GM23338 (cell line): ENCODE measurements around the gene VPS8. TPM values are rescaled to one million over a fixed set of nuclear protein-coding genes. Genes with fewer than 3 reads are reported as not detected.

Experiments used
- ATAC-seq: fragments of 200-7000 bp; cut with Tn5 transposase; 3 replicates; pipeline ENCODE4 v1.9.1; 2020
- DNase-seq: peaks from one replicate; pipeline ENCODE4 v3.0.0-alpha.2; 2015; ENCODE audit warnings: low spot score
- H2AFZ ChIP-seq: fragments of 200-600 bp; sonication (generic); 2 replicates; pipeline ENCODE4 v1.8.0; 2016; ENCODE audit warnings: antibody characterized with exemption, mild to moderate bottlenecking, moderate library complexity
- H3F3A ChIP-seq: fragments of 200-600 bp; sonication (generic); replicated peaks from 2 replicates; pipeline ENCODE4 v1.8.0; 2017; ENCODE audit warnings: antibody characterized with exemption, mixed run types, low read depth
- H3K27ac ChIP-seq: fragments of 200-600 bp; sonication (generic); 2 replicates; pipeline ENCODE4 v1.6.1; 2016; ENCODE audit warnings: low read depth
- H3K27me3 ChIP-seq: fragments of 200-600 bp; sonication (generic); 2 replicates; pipeline ENCODE4 v1.8.0; 2016; ENCODE audit warnings: mild to moderate bottlenecking, mixed run types, moderate library complexity; ENCODE audit not compliant: insufficient read depth
- H3K36me3 ChIP-seq: fragments of 200-600 bp; sonication (generic); 2 replicates; pipeline ENCODE4 v1.8.0; 2016; ENCODE audit warnings: mild to moderate bottlenecking; ENCODE audit not compliant: insufficient read depth
- H3K4me1 ChIP-seq: fragments of 200-600 bp; sonication (generic); 2 replicates; pipeline ENCODE4 v1.8.0; 2016; ENCODE audit warnings: mild to moderate bottlenecking, moderate library complexity; ENCODE audit not compliant: insufficient read depth
- H3K4me2 ChIP-seq: fragments of 200-600 bp; sonication (generic); 2 replicates; pipeline ENCODE4 v1.7.1; 2017; ENCODE audit warnings: mixed run types
- H3K4me3 ChIP-seq: fragments of 200-600 bp; sonication (generic); 2 replicates; pipeline ENCODE4 v1.6.1; 2016; ENCODE audit warnings: mixed run types
- H3K79me2 ChIP-seq: fragments of 200-600 bp; sonication (generic); replicated peaks from 2 replicates; pipeline ENCODE4 v1.8.0; 2017; ENCODE audit warnings: mild to moderate bottlenecking; ENCODE audit not compliant: insufficient read depth
- H3K9me2 ChIP-seq: fragments of 200-600 bp; sonication (generic); 2 replicates; pipeline ENCODE4 v1.8.0; 2017; ENCODE audit not compliant: insufficient read depth
- H4K20me1 ChIP-seq: fragments of 200-600 bp; sonication (generic); replicated peaks from 2 replicates; pipeline ENCODE4 v1.8.0; 2017; ENCODE audit warnings: mild to moderate bottlenecking; ENCODE audit not compliant: insufficient read depth
- H3K27ac Mint-ChIP-seq: 2 replicates; pipeline ENCODE4 v1.8.0; 2020; ENCODE audit warnings: inconsistent platforms, mild to moderate bottlenecking, moderate library complexity, mixed read lengths
- H3K27me3 Mint-ChIP-seq: 3 replicates; pipeline ENCODE4 v1.8.0; 2022; ENCODE audit warnings: low read depth, mild to moderate bottlenecking, moderate library complexity, mixed read lengths, inconsistent platforms; ENCODE audit not compliant: insufficient read depth, poor library complexity
- H3K36me3 Mint-ChIP-seq: 3 replicates; pipeline ENCODE4 v1.8.0; 2021; ENCODE audit warnings: low read depth, mild to moderate bottlenecking, inconsistent platforms, moderate library complexity, mixed read lengths
- H3K4me1 Mint-ChIP-seq: 3 replicates; pipeline ENCODE4 v1.8.0; 2020; ENCODE audit warnings: mild to moderate bottlenecking, inconsistent platforms, mixed read lengths
- H3K4me3 Mint-ChIP-seq: 3 replicates; pipeline ENCODE4 v1.8.0; 2021; ENCODE audit warnings: moderate library complexity, mild to moderate bottlenecking, inconsistent platforms, mixed read lengths
- H3K9me3 Mint-ChIP-seq: 3 replicates; pipeline ENCODE4 v1.8.0; 2020; ENCODE audit warnings: moderate library complexity, mild to moderate bottlenecking, inconsistent platforms, mixed read lengths
- CREB1 ChIP-seq: fragments of 250-450 bp; sonication (Bioruptor Pico); IDR thresholded peaks from 2 replicates; pipeline ENCODE4 v1.5.0; 2020; ENCODE audit warnings: low read depth, mild to moderate bottlenecking, moderate library complexity
- CTCF ChIP-seq, 2 experiments: fragments of 200-600 bp in 1 of 2; sonication (generic) in 1 of 2; conservative IDR thresholded peaks; 2 replicates each; pipeline versions ENCODE4 v1.5.1 to v1.6.1; 2016 to 2017; ENCODE audit warnings: antibody characterized with exemption in 2 of 2, low read depth in 2 of 2, mild to moderate bottlenecking in 2 of 2, moderate library complexity in 1 of 2
- ETS1 ChIP-seq: IDR thresholded peaks from 2 replicates; pipeline ENCODE4 v1.6.1; 2016; ENCODE audit warnings: antibody characterized with exemption
- EZH2 ChIP-seq: fragments of 200-600 bp; sonication (generic); IDR thresholded peaks from one replicate; pipeline ENCODE4 v1.8.0; 2017; ENCODE audit warnings: antibody characterized with exemption, mild to moderate bottlenecking, low read depth; ENCODE audit not compliant: unreplicated experiment
- EZH2phosphoT487 ChIP-seq: fragments of 200-600 bp; sonication (generic); IDR thresholded peaks from one replicate; pipeline ENCODE4 v1.8.1; 2018; ENCODE audit warnings: antibody characterized with exemption; ENCODE audit not compliant: unreplicated experiment
- JUNB ChIP-seq: IDR thresholded peaks from one replicate; pipeline ENCODE4 v1.6.1; 2016; ENCODE audit warnings: antibody characterized with exemption; ENCODE audit not compliant: unreplicated experiment
- NANOG ChIP-seq: IDR thresholded peaks from 2 replicates; pipeline ENCODE4 v1.6.1; 2016; ENCODE audit warnings: antibody characterized with exemption, borderline replicate concordance
- POLR2AphosphoS5 ChIP-seq: IDR thresholded peaks from 2 replicates; pipeline ENCODE4 v1.6.1; 2016; ENCODE audit warnings: antibody characterized with exemption, low read depth
- REST ChIP-seq: IDR thresholded peaks from one replicate; pipeline ENCODE4 v1.6.1; 2018; ENCODE audit warnings: antibody characterized with exemption; ENCODE audit not compliant: unreplicated experiment
- STAT1 ChIP-seq: IDR thresholded peaks from one replicate; pipeline ENCODE4 v1.6.1; 2016; ENCODE audit warnings: antibody characterized with exemption; ENCODE audit not compliant: unreplicated experiment
- ZNF114 ChIP-seq: fragments of 250-450 bp; sonication (Bioruptor Pico); IDR thresholded peaks from 2 replicates; pipeline ENCODE4 v1.5.0; 2020; ENCODE audit warnings: mild to moderate bottlenecking, moderate library complexity
- ZNF331 ChIP-seq: fragments of 250-450 bp; sonication (Bioruptor Pico); IDR thresholded peaks from 2 replicates; pipeline ENCODE4 v1.5.0; 2020; ENCODE audit warnings: low read depth, mild to moderate bottlenecking, moderate library complexity
- polyA plus RNA-seq: library from polyadenylated mRNA; unstranded; fragments of >200 nt; fragmentation: Nextera tagmentation; extraction: Ambion mirVana; gene quantifications from 2 replicates; pipeline ENCODE4 v1.2.1, GENCODE V29; 2016
- total RNA-seq: library from RNA; depleted of rRNA; stranded (reverse); fragments of >200 nt; shearing (Covaris generic); gene quantifications from 2 replicates; pipeline ENCODE4 v1.2.3, GENCODE V29; 2014

VPS8 gene
- total and polyA plus RNA-seq, 2 experiments from 2014 or later: 17.3 to 45.5 TPM

GRCh38 chr3:184770541-184770940 is 41.4 kb upstream of the VPS8 start (continued):
- TF ChIP-seq NANOG: no peak
- TF ChIP-seq JUNB: no peak
- TF ChIP-seq STAT1: no peak
- TF ChIP-seq ZNF331: no peak

GRCh38 chr3:184771301-184772127 is 40.5 kb upstream of the VPS8 start:
- H3K4me1 ChIP-seq: peaks cover 9% of the 10 kb centered on the region
- H3K4me2 ChIP-seq: no peak overlapping the region
- no peak for ATAC-seq
- no peak for TF ChIP-seq JUNB
- TF ChIP-seq POLR2AphosphoS5: no peak
- TF ChIP-seq CREB1 (CRISPR knock-in tag): no peak
- TF ChIP-seq ETS1: no peak
- TF ChIP-seq EZH2phosphoT487: no peak
- no peak for TF ChIP-seq EZH2
- TF ChIP-seq STAT1: no peak
- TF ChIP-seq REST: no peak
- no peak for TF ChIP-seq ZNF114 (CRISPR knock-in tag)
- TF ChIP-seq CTCF (conservative IDR thresholded peaks at IDR 0.05; ENCODE audit: low read depth in 2 of 2): no peak

More at GRCh38 chr3:184771301-184772127, 40.5 kb upstream of the VPS8 start:
- Histone ChIP-seq H3K79me2 (no peaks in the 10 kb centered on the region), H3K27ac (no peak overlapping the region), H3K27me3 (no peaks in the 10 kb centered on the region), H3K4me3 (no peak overlapping the region), H3F3A (peaks cover 3% of the 10 kb centered on the region; the same call in 1 of the 2 replicates), H4K20me1 (no peaks in the 10 kb centered on the region), H3K9me2 (no peaks in the 10 kb centered on the region), H3K36me3 (no peaks in the 10 kb centered on the region), H2AFZ (0 out of 2 replicates have a peak overlapping the region, but pooled peaks have one; percentile 23)
- H3K4me3 Mint-ChIP-seq: no peak overlapping the region
- peaks cover 29% of the 10 kb centered on the region for H3K4me1 Mint-ChIP-seq
- no peaks in the 10 kb centered on the region for H3K36me3 Mint-ChIP-seq
- H3K27me3 Mint-ChIP-seq: peaks cover 6% of the 10 kb centered on the region
- H3K9me3 Mint-ChIP-seq: no peaks in the 10 kb centered on the region
- no peak overlapping the region for H3K27ac Mint-ChIP-seq
- no peak for DNase-seq
